SK-N-MC (cell line): ENCODE data around the gene MITD1.

Experiments
- EZH2 ChIP-seq: fragments of 200-600 bp; sonication (generic); IDR thresholded peaks from one replicate; pipeline ENCODE4 v1.6.1; 2017; ENCODE audit warnings: antibody characterized with exemption
- POLR2AphosphoS5 ChIP-seq: IDR thresholded peaks from 2 replicates; pipeline ENCODE4 v1.6.1; 2012; ENCODE audit warnings: mild to moderate bottlenecking, low read depth, low read length, borderline replicate concordance

DNA sequence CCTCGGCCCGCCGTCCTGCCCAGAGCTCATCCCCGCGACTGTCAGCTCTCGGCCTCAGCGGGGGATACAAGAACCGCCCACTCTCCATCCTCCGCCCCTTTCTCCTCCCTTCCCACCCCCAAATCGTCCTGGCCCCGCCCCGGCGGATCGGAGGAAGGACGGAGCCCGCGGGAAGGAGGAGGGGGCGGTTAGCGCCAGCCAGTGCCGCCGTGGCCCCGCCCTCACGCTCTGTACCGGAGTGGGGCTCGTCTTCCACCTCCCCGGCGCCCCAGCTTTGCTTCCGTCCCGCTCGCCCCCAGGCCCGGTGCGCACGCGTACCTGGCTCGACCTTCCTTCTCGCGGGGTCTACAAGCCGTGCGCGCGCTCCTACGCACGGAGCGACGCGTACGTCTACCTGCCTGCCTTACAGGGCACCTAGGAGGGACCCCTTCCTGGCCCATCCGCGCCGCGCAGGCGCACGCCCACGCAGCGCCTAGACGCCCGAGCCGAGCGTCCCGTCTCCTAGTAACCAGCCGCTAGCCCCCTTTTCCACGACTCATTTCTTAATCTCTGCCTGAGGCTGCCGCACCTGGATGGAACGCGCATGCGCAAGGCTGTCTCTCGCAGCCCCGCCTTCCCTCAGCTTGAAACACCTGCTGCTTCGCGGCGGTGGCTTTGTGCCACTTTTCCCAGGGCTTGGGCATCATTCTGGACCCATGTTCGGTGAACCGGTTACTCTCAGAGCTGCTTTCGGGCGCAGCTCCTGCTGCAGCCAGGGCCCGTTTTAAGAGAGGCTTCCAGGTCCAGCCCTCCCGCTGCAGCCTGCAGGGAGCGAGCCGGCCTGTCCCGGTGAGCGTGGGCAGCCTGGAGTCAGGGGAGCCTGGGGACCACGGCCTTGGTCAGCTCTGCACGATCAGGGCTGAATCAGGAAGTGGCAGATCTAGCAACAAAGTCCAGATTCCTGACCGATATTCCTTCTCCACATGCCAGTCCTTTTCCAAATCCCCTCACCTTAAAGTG lies 39.4 kb downstream of the MITD1 start, which contains the start of gene C2orf15:
- no peak for TF ChIP-seq EZH2
- TF ChIP-seq POLR2AphosphoS5 = peak; percentile 73
